GM19099 (cell line): Measurements from ENCODE around the gene NOS1.

ENCODE experiments used
- POLR2A ChIP-seq: IDR thresholded peaks from 3 replicates; pipeline ENCODE4 v1.6.1; 2011; ENCODE audit warnings: low read depth; ENCODE audit not compliant: insufficient read length; ENCODE audit errors: extremely low read depth

The NOS1 gene

DNA sequence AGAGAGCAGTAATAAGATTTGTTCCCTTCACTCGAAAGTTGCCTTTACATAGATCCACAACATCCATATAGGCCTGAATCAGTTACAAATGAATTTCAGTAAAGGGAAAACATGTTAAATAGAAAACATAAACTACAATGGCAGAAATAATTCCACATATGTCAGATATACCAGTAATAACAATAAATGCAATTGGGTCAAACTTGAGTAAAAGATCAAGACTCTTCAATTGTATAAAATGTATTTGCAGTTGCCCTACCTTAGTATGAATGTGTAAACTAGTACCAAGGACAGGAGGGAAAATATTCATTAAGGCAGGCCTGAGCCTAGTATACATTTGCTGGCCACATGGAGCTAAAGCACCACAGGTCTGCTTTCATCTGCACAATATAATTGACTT is 17.6 kb downstream of the NOS1 start:
- TF ChIP-seq POLR2A: no peak

DNA sequence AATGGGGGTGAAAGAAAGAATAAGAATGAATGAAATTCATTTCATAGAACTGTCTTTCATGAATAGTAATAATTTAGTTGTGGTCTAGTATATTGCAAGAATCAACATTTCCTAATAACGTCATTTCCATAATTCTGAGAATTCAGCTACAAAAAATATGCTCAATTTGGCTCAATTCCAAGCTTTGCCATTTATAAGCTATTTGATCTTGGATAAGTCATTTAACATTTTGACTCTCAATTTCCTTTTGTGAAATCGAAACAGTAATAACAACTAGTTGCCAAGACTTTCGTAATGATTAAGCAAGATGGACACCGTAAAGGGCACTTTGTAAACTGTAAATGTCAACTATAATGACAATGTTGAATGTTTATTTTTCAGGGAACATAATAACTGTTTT is 18.1 kb downstream of the NOS1 start:
- no peak for TF ChIP-seq POLR2A

GRCh38 chr12:117342682-117343081 is 18.7 kb downstream of the NOS1 start:
- TF ChIP-seq POLR2A: no peak

DNA sequence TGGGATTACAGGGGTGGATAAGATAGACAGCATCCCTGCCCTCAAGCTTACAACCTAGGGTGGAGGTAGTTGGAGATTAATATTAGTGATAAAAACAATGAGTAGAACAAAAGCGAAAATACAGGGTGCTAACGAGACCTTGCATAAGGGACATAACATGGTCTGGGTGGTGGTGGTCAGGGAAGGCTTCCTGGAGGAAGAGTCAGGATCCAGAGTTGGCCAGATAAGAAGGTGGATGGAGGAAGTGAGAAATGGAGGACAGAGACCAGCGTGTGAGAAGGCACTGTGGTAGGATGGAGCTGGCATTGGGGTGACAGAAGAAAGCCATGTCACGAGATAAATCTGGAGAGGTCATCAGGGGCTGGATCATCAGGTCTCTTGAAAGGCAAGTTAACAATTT is 19.2 kb downstream of the NOS1 start:
- TF ChIP-seq POLR2A: no peak

DNA sequence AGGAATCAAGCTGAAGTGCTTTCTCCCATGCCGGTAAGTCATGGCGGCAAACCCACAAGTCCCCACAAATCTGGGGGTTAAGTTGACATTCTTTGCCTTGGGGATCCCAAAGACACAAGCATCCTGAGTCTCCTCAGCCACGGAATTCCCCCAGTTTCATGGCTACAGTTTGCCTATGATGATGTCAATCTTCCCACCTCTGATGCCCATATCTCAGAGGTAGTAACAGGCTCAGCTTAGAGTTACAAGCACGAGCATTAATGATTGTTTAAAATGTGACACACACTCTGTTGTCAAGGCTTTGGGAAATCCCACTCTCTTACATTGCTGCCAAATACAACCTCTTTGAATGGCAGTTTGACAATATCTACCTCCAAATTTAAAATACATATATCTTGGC is 22.3 kb downstream of the NOS1 start:
- TF ChIP-seq POLR2A: no peak

- TF ChIP-seq POLR2A: no peak
Observed at GRCh38 chr12:117334855-117335587, 26.4 kb downstream of the NOS1 start.

GRCh38 chr12:117334051-117334450 is 27.4 kb downstream of the NOS1 start:
- TF ChIP-seq POLR2A: no peak

DNA sequence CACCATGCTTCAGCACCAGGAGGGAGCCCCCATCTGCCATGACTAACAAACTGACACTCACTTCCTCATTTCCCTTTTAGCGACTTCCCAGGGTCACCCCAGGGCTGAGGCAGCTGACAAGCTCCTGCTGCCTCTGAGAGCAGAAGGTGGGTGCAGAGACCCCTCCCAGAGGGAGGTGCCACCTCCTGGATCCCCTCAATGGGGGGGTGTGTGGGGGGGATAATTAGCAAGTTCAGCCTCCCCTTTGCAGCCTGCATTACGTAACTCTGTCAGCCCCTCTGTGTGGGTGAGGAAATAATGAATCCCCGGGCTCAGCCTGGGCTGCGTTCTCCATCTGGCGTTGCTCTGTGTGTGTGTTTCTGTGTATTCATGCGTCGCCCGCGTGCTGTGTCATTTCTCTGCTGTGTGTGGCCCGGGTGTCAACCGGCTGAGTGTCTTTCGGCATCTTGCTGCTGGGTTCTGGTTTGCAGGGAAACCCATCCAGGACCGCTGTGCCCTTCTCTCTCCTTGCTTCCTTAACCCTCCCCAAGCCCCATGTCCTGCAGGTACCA is 28.0 kb downstream of the NOS1 start:
- no peak for TF ChIP-seq POLR2A

DNA sequence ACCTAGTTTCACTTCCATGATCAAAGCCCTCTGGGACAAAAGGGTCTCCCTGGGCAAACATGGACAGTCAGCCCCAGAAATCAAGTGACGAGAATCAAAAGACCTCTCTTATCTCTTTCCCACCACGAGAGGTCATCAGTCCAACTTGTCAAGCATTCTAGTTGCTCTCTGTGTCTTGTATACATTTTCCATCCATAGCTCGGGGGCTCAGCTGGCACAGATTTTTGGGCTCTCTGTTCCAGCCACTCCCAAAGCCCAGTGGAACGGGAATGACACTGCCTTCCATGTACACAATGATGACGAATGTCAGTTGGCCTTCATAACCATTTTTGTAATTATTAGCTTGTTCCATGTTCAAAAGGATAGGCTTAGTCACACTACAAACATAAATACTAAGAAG is 29.7 kb downstream of the NOS1 start:
- TF ChIP-seq POLR2A: no peak

DNA sequence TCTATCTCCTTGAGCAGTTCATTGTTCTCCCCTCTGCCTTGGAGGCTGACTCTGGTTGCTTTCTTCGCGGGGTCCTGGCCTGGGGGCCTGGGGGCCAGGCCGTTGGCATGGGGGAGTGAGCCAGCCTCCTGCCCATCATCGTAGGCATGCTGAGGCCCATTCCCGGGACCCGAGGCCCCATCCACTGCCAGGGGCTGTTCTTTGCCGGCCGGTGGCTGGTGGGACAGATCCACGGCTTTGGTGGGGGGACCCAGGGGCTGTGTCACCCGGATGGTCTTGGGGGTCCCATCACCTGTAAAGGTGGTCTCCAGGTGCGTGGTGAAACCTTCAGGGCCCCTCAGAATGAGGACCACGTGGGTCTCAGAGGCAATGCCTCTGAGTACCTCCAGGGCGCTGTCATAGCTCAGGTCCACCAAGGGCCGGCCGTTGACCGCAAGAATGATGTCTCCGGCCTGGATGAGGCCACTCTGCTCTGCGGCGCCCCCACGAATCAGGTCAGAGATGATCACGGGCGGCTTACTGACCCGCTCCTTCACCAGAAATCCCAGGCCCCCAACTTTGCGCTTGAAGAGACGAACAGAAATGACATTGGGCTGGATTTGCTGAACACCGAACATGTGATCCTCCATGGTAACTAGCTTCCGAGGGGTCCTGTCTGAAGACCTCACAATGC is 30.8 kb downstream of the NOS1 start:
- TF ChIP-seq POLR2A: no peak

DNA sequence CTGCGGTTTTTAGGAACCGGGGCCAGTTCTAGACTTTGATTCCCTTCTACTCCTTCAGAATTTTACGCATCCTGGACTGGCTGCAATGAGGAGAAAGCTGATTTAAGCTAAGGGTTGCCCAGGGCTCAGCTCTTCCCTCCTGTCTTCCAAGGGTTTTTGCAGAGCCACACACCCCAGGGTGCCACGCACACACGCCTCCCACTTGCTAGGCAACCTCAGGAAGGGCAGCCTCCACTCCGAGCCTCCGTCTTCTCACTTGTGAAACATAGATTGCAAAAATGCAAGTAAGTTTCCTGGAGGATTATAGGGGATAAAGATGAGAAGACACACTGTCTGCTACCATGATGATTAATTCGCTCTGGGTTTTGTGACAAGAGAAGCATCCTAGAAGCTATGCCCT is 31.7 kb downstream of the NOS1 start:
- TF ChIP-seq POLR2A: no peak

GRCh38 chr12:117328556-117329100 is 32.8 kb downstream of the NOS1 start:
- no peak for TF ChIP-seq POLR2A

DNA sequence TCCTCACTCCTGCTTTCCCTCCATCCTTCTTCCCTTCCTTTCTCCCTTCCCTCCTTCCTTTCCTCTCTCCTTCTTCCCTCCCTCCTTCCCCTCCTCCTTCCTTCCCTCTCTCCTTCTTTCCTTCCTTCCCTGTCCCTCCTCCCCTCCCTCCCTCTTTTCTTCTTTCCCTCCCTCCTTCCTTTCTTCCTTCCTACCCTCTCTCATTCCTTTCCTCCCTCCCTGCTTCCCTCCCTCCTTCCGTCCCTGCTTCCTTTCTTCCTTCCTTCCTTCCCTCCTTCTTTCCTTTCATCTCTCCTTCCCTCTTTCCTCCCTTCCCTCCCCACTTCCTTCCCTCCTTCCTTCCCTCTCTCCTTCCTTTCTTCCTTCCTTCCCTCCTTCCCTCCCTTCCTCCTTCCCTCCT is 39.0 kb downstream of the NOS1 start:
- no peak for TF ChIP-seq POLR2A

GRCh38 chr12:117321572-117321971 is 39.9 kb downstream of the NOS1 start:
- TF ChIP-seq POLR2A: no peak

GRCh38 chr12:117318591-117318990 is 42.8 kb downstream of the NOS1 start:
- TF ChIP-seq POLR2A: no peak

- TF ChIP-seq POLR2A: no peak
Observed at GRCh38 chr12:117316336-117316735, 45.1 kb downstream of the NOS1 start.
